ENCODE measurements around the gene MAGI2.

GRCh38 chr7:79142706-79143105 is 310.8 kb downstream of the MAGI2 start:
- TF ChIP-seq CTCF (conservative IDR thresholded peaks at IDR 0.05; ENCODE audit: low read depth, low read length), result no peak
- no peak for TF ChIP-seq EZH2 (IDR thresholded peaks at IDR 0.05; ENCODE audit: borderline replicate concordance, low read depth, low read length, poor library complexity, severe bottlenecking)

All from A673 (cell line).